ENCODE measurements around the gene PDE5A.

PDE5A gene

DNA sequence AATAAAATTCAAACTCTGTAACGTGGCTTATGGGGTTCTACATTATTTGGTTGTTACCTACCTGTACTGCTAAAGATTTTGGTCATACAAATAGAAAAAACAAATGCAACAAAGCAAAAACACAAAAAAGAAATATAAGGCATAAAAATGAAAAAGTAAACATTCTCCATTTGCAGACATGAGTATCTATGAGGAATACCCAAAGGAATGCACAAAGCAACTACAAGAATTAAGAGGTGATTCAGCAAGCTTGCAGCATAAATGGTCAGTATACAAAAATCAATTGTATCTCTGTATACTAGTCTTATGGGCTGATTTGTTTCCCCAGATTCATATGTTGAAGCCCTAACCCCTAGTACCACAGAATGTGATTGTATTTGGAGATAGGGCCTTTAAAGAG is 3.6 kb upstream of the PDE5A start:
- in situ Hi-C loops (cut with MboI; ENCODE audit: low pct_unique_long_range_greater_than_20kb, low sequenced_read_pairs, unreplicated experiment) = no loop called here
- no peak for DNase-seq (ENCODE audit: low spot score)
- TF ChIP-seq, protein P1, sequence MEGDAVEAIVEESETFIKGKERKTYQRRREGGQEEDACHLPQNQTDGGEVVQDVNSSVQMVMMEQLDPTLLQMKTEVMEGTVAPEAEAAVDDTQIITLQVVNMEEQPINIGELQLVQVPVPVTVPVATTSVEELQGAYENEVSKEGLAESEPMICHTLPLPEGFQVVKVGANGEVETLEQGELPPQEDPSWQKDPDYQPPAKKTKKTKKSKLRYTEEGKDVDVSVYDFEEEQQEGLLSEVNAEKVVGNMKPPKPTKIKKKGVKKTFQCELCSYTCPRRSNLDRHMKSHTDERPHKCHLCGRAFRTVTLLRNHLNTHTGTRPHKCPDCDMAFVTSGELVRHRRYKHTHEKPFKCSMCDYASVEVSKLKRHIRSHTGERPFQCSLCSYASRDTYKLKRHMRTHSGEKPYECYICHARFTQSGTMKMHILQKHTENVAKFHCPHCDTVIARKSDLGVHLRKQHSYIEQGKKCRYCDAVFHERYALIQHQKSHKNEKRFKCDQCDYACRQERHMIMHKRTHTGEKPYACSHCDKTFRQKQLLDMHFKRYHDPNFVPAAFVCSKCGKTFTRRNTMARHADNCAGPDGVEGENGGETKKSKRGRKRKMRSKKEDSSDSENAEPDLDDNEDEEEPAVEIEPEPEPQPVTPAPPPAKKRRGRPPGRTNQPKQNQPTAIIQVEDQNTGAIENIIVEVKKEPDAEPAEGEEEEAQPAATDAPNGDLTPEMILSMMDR (IDR thresholded peaks at IDR 0.05; ENCODE audit: extremely low read depth, insufficient read depth, missing control alignments) = no peak

DNA sequence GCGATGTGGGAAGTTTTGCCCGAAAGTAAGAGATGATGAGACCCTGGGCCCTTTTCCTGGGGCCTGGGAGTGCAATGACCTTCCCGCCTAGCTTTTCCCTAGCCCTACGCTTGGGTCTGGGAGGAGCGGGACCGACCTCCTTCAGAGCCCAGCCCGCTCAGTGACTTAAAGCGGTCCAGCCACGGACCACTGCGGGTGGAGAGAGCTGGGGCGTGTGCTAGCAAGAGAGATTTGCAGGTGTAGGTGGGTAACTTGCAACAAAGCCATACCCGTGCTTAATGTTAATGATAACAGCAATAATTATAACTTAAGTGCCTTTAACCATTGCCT is 503 bp upstream of the PDE5A start:
- DNase-seq (ENCODE audit: low spot score) = no peak
- in situ Hi-C loops (cut with MboI; ENCODE audit: low pct_unique_long_range_greater_than_20kb, low sequenced_read_pairs, unreplicated experiment) = no loop called here
- TF ChIP-seq, protein P1 (IDR thresholded peaks at IDR 0.05; ENCODE audit: extremely low read depth, insufficient read depth, missing control alignments) = no peak

DNA sequence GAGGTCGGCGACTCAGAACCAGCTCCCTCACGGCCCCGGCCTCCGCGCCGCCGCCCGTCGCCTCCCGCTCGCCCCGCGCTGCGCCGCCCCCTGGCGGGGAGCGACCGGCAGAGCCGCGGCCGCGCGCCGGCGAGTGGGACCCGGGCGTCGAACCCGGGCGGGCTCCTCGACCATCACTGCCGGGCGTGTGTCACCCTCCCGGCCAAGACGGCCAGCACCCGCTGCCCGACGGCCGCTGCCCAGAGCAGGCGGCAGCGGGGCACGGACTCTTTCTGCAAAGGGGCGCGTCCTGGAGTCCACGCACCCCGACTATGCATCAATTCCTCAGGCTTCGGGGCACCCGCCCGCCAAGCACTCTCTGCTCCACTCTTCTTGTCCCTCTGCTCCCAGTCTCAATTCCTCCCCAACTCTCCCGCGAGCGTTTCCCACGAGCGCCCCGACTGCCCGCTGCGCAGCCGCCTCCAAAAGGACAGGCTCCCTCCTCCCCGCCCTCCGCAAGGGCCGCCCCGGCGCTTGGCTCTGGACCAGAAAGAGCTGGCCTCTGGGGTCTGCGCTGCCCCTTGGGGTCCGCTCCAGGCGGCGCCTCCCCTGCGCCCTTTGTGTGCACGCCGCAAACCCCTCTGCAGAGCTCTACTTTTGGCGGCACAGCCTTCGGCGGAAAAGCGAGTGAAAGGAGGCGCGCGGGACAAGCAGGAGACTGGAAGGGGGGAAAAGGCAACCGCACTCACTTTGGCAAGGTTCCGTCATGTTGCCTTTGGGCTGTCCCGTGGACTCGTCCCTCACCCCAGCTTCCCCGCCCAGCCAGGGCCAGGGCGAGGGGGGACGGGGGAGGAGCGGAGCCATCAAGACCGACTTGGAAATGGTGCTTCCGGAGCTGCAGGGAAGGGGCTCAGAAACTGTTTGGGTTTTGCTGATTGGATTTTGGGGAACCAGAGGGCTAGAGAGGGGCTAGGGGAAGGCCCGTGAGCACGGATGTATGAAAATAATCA is 1.0 kb downstream of the PDE5A start:
- in situ Hi-C loops (cut with MboI; ENCODE audit: low pct_unique_long_range_greater_than_20kb, low sequenced_read_pairs, unreplicated experiment) = no loop called here
- peak; percentile 88 for DNase-seq (ENCODE audit: low spot score)
- TF ChIP-seq, protein P1 (IDR thresholded peaks at IDR 0.05; ENCODE audit: extremely low read depth, insufficient read depth, missing control alignments) = peak; percentile 90

DNA sequence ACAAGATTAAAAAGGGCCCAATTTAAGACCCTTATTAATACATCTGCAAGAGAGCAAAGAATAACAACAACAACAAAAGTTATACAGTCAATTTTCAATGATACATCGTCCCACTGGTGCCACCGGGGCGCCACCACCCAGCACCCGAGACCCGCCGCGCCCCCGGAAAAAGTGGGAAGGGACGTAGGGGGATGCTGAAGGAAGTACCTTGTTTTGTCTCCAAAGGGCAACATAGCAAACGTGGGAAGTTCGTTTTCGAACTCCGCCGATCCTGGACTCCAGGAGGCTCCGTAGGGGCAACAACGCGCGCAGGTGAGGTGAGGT is 1.7 kb downstream of the PDE5A start:
- in situ Hi-C loops (cut with MboI; ENCODE audit: low pct_unique_long_range_greater_than_20kb, low sequenced_read_pairs, unreplicated experiment) = no loop called here
- no peak for DNase-seq (ENCODE audit: low spot score)
- TF ChIP-seq, protein P1 (IDR thresholded peaks at IDR 0.05; ENCODE audit: extremely low read depth, insufficient read depth, missing control alignments) = no peak

DNA sequence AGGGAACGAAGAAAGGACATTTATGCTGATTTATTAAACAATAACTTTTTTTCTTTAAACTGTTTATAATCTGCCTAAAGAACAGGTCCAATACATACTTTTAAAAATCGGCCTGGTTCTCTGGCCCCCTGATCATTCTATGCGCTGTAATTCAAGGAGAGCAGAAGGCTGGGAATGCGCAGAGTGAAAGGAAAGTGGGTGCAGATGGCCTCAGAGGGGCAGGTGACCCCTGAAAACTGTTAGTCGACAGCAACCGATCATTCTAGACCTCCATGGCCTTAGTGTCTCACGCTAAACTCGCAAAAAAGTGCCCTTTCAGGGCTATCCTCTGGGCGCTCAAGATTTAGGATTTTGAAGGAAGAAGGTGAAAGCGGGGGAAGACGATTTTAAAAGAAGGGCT is 2.2 kb downstream of the PDE5A start:
- DNase-seq (ENCODE audit: low spot score) = no peak
- TF ChIP-seq, protein P1 (IDR thresholded peaks at IDR 0.05; ENCODE audit: extremely low read depth, insufficient read depth, missing control alignments) = no peak
- in situ Hi-C loops (cut with MboI; ENCODE audit: low pct_unique_long_range_greater_than_20kb, low sequenced_read_pairs, unreplicated experiment) = no loop called here

DNA sequence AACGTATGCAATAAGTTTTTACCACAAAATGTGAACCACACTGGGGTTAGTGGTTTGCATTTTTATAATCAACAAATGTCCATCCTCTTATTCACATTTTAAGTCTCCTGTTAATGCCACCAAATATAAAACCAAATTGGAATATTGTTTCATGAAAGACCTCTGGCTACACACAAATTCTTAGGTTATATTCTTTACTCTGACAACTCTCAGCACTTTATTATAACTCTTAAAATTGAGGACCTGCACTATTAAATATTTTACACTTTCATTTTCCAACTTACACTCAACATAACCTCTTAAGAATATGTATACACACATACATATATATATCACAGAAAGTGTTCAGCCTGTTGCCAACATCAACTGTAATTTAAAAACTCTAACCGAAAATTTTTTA is 2.8 kb downstream of the PDE5A start:
- in situ Hi-C loops (cut with MboI; ENCODE audit: low pct_unique_long_range_greater_than_20kb, low sequenced_read_pairs, unreplicated experiment) = no loop called here
- no peak for DNase-seq (ENCODE audit: low spot score)

More for the DNA sequence above, 2.8 kb downstream of the PDE5A start:
- TF ChIP-seq, protein P1 (IDR thresholded peaks at IDR 0.05; ENCODE audit: extremely low read depth, insufficient read depth, missing control alignments) = no peak

All from GM13977 (cell line).